Activated gamma-delta T cell treated with anti-CD3 and anti-CD28 coated beads, Interleukin-2, amount 50 U/mL, for 16 hours (primary cell): ENCODE data around the gene MT1M.
"Not testable (repeated sequence)": the region's sequence is repeated elsewhere in the genome, so short reads cannot be mapped to it uniquely, and the experiment has no call there.

Experiments used
- DNase-seq: peaks from one replicate; pipeline ENCODE4 v3.0.0-alpha.2; 2020; ENCODE audit warnings: low read depth

The MT1M gene

GRCh38 chr16:56673921-56674320 is 41.5 kb downstream of the MT1M start:
- no peak for DNase-seq

GRCh38 chr16:56674570-56674969 is 42.1 kb downstream of the MT1M start:
- not testable (repeated sequence) for DNase-seq

GRCh38 chr16:56675685-56676210 is 43.3 kb downstream of the MT1M start:
- peak; percentile 29 for DNase-seq

GRCh38 chr16:56677474-56677873 is 45.0 kb downstream of the MT1M start:
- DNase-seq: no peak

- no peak for DNase-seq
These were observed 46.7 kb downstream of the MT1M start for GRCh38 chr16:56679078-56679730.

- no peak for DNase-seq
These were observed 47.4 kb downstream of the MT1M start for GRCh38 chr16:56679818-56680217.

- peak; percentile 69 for DNase-seq
These were observed 49.7 kb downstream of the MT1M start, which contains the start of gene MT1X for GRCh38 chr16:56681939-56682702. TSS of gene MT1X (plus strand) at chr16:56682470. CDS start at chr16:56682541, 71 bp downstream.

- DNase-seq: no peak
These were observed 50.4 kb downstream of the MT1M start for GRCh38 chr16:56682703-56683397.
